Measurements from ENCODE around the gene HSPG2.

HSPG2 gene

DNA sequence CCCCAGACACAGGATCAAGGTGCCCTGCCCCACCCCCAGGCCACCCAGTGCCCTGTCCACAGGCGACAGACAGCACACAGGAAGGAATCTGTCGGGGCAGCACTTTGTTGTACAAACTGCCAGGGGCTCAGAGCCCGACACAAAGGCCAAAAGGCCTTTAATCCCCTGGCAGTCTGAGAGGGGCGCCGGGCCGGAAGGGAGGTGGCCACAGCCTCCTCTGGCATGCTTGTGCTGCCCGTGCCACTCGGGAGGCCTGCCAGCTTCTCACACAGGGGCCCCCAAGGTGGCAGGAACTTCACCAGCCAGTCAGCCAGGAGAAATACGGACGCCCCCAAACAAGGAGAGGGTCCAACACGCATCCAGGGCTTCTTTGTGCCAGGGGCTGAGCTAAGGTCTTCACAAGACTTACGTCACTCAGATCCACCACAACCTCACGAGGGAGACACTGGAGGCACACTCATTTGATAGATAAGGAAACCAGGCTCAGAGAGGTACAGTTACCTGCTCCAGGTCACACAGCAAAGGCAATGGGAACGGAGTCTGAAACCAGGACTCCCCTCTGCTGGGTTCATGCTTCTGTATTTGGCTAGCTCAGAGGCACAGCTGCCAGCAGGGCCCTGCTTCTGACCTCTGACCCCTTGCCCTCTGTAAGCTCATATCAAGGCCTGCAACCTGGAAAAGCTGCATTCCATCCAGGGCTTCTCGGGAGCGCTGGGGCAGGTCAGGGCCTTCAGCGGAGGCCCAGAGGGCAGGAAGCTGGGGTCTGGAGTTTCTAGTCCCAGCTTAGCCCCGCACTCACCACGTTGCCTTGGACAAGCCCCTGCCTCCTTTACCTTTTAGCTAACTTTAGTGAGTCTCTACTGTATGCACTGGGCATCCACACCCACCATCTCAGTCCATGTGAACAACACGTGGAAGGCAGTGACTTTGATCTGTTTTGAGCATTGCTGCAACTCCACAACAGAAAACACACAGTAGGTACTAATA, 34.8 kb downstream of the HSPG2 start:
- DNase-seq (ENCODE audit: low read depth, low spot score) = no peak
- H3K27ac ChIP-seq = no peak overlapping the region

DNA sequence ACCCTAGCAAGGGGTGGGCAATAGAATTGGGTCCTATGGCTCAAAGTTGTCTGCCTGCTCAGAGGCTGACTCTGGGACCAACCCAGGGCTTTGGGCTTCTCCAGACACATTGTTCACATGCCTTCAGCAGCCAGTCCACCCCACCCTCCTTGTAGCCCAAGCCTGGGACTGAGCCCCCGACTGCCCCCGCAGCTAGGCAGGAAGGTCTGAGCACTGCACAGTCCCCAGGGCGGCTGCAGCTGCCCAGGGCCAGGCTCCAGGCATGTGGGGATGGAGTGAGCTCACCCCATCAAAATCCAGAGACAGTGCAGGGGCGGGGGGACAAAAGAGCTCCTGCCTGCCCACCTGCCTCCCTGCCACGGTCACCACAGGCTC, 35.6 kb downstream of the HSPG2 start:
- no peak for DNase-seq (ENCODE audit: low read depth, low spot score)
- no peak overlapping the region for H3K27ac ChIP-seq

DNA sequence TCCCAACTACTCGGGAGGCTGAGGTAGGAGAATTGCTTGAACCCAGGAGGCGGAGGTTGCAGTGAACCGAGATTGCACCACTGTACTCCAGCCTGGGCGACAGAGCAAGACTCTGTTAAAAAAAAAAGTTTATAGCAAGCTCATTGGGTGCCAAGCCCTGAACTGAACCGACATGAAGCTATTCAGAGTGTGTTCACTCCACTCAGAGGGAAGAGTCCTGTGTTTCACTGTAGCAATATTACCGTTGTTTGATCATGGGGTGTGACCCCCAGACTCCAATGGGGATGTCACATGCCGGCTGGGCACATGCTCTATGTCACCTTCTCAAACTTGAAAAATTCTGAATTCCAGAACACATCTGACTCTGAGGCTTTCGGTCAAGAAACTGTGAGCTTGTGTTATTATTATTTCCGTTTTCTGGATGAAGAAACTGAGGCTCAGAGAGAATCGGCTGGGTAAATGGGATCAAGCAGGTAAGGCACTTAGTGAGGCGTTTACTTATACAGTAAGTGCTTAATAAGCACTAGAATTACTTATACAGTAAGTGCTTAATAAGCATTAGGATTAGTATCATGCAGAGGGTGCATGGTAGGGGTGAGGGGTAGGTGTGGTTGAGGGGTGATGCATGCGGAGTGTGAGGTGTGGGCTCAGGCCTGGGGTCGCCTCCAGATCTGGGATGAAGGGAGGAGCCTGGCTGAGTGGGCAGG, 36.2 kb downstream of the HSPG2 start:
- H3K27ac ChIP-seq = no peak overlapping the region

DNA sequence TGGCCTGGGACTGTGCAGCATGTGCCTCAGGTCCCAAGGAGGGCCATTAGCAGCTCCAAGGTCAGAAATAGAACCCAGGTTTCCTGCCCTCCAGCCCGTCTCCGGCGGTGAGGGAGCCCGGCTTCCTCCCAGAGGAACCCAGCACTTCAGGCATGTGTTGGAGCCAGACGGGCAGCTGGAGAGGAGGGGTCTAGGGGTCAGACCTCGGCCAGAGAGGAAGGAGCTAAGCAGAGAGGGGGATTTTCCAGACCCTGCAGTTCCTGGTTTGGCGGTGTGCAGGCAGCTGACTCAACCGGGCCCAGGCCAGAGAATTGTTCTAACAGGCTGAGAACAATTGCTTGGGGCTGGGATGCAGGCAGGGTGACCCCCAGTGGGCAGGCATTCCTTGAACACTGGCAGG, 37.1 kb downstream of the HSPG2 start:
- no peak for DNase-seq (ENCODE audit: low read depth, low spot score)
- no peak overlapping the region for H3K27ac ChIP-seq

More for the DNA sequence above, 36.2 kb downstream of the HSPG2 start:
- DNase-seq (ENCODE audit: low read depth, low spot score) = no peak

DNA sequence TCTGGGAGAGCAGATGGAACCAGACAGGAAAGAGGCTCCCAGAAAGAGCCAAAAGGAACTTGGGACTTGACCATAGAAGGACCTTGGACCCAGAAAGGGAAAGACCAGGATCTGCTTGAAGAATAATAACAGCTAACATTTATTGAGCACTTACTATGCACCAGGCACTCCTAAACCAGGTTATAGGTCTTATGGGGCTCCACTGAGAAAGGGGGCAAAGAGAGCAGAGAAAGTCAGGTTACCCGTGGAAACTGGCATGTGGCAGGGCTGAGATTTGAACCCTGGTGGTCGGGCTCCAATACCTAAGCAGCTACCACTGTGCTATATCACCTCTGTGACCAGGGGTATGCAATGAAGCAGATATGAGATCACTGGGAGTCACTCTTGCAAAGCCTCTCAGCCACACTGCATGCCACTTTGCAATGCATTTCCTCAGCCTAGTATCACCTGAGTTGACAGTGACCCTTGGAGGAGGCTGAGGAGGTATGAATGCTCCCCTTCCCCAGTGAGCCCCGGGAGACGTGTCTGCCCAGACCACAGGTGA, 37.8 kb downstream of the HSPG2 start:
- no peak overlapping the region for H3K27ac ChIP-seq
- DNase-seq (ENCODE audit: low read depth, low spot score) = no peak

DNA sequence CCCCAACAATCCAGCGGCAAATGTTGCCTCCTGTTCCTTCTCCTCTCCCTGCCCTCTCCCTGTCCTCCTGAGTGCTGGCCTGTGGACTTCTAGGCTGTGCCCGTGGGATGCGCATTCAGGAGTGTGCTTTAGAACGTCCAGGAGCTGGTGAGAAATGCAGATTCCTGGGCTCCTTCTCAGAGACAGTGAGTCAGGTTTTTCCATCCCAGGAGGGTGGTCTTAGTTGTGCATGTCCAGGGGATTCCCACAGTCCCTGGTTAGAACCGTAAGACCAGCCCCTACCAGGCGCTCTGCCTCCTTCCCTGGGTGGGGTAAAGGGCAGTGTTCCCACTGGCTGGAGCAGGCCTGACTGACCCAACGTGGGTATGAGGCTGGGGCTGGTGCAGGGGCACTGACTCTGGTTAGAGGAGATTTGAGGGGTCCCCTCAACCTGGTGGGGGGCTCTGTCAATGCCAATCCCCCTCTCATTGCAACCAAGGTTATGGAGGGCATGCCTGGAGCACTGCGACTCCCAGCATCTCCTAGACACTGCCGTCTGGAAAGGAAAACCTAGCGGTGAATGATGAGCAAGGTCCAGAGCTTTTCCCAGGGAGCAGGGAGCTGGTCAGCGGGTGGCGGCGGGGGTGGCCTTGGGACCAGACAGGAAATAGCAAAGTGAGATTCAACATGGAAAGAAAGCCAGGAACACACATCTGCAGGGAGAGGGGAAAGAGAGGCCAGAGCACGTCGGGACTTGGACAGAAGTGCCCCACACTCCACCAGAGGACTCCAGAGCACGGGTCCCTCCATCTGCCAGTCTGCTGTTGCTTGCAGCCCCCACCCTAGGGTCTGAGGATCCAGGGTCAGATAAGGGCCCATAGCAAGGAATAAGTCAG, 38.5 kb downstream of the HSPG2 start:
- no peak overlapping the region for H3K27ac ChIP-seq
- no peak for DNase-seq (ENCODE audit: low read depth, low spot score)

DNA sequence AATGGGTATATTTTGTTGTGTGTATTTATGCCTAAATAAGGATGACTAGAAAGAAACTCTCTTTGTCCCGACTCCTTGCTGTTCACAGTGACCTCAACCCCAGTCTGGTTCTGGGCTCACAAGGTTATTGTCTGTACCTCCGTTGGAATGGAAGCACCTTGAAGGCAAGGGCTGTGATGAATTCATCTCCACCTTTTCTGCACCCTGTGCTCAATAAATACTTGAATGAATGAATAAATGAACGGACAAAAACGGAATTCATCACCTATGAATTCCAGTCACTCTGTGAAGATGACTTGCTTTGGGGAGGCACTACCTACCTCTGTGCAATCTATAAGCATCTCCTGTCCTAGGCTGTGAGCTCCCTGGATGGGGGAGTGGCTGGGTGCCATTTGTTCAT, 39.3 kb downstream of the HSPG2 start:
- no peak overlapping the region for H3K27ac ChIP-seq
- no peak for DNase-seq (ENCODE audit: low read depth, low spot score)

DNA sequence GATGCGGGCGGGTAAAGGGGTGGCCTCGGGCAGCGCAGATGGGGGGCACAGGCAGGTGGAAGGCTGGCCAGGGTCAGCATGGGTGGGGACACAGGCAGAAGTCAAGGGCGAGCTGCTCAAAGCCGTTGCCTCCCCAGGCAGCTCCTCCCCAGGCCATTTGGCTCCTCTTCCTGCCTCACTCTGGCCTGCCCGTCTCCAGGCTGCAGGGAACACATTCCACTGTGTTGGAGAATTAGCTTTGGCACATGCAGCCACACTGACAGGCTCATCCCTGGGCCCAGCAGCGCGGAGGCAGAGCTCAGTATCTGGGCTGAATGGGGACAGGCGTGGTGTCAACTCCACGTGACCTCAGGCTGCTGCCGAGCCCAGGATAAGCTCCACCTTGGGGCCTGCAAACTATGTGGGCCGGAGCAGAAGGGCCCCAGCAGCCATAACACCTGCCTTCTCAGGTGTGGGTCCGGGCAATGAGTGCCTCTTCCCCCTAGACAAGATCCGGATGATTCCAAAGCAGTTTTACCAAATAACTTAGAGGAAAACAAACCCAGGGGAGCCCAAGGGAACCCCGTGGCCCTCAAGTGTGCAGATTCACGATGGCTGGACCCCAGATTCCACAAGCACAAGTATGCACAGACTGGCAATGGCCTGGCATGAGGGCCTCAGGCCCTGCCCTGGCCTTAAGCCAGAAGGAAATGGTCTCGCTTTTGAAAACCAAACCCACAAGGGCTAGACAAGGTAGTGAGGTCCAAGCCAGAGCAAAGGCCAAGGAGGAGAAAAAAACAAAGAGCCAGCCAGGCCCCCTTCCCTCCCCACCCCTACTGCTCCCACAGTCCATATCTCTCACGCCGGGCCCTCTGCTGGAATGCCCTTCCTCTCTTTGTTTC, 40.2 kb downstream of the HSPG2 start:
- no peak overlapping the region for H3K27ac ChIP-seq
- DNase-seq (ENCODE audit: low read depth, low spot score) = no peak

DNA sequence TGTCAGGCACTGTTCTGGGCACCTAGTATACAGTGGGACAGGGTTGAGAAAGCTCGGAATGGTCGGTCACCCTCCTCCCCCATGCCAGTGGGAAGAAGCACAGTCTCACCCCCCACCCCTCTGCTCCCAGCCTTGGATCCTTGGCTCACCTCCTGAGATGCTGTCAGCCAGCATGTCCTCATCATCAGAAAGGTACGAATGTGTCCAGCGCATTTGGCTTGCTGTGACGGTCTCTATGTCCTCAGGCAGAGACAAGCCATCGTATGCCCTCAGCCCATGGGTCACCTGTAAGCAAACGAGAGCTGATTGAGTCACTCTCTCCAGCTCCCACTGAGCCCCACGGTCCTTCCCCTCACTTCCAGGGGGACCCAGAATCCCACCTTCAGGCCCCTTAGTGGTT, 41.1 kb downstream of the HSPG2 start:
- H3K27ac ChIP-seq = no peak overlapping the region
- no peak for DNase-seq (ENCODE audit: low read depth, low spot score)

DNA sequence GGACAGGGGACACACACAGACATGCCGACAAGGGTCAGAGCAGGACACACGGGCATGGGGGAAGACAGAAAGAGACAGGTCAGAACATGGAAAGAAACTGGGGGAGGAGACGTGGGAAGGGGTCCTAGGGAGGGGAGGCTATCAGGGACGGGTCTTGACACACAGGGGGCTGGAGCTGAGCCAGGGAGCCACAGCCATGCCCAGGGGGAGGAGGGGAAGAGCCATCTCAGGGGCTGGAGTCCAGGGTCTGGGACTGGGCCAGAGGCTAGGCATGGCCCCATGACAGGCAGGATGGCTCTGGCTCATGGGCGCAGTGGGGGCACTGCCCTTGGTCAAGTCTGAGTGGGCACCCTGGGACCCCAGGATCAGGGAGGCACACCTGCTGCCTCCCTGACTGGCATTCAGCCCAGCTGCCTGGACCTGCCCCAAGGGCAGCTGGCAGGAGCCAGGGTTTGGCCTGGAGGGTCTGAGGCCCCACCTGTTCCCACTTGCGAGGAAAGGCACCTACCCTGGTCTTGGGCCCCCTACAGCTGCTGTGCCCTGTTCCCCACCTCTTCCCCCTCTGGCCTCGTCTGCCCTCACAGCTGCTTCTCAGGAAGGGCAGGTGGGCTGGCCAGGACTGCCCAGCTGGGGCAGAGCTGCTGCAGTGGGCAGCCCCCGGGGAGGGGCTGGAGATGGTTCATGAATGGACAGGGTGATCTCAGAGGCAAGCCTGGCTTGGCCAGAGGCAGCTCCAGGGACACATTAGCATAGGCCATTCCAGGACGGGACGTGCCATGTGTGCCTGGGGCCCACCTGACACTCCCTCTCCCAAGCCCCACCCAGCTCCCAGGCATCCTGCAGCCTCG, 42.9 kb downstream of the HSPG2 start:
- DNase-seq (ENCODE audit: low read depth, low spot score) = no peak
- H3K27ac ChIP-seq = no peak overlapping the region

DNA sequence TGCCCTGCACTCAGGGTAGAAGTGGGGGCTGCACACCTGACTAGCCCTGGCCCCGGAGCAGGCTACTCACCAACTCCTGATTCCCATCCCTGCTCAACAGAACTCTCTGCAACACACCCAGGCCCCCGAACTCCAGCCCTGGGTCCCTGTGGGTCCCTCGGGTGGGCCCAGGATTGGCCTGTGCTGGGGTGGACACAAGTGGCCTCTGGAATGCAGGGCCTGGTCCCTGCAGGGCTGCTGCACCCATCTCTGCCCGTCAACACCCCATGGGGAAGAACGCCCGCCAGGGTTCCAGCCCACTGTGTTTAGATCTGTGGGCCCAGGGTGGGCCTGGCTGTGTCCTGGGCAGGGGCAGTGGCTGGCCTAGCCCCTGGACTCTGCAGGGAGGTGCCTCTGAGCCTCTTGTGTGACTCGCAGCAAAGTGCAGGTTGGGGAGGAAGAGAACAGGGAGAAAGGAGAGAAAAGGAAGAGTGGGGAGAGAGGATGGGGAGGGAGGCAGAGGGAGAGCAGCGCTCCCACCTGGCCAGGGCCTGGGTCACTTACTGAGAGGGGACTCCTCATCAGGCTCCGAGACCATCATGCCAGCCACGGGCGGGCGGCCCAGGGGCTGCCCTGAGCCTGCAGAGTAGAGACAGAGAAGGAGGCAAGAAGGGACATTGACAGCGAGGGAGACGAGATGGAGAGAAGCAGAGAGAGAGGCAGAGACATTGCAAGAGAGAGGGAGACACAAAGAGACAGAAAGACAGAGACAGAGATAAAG, 43.9 kb downstream of the HSPG2 start:
- DNase-seq (ENCODE audit: low read depth, low spot score) = no peak
- H3K27ac ChIP-seq = no peak overlapping the region

DNA sequence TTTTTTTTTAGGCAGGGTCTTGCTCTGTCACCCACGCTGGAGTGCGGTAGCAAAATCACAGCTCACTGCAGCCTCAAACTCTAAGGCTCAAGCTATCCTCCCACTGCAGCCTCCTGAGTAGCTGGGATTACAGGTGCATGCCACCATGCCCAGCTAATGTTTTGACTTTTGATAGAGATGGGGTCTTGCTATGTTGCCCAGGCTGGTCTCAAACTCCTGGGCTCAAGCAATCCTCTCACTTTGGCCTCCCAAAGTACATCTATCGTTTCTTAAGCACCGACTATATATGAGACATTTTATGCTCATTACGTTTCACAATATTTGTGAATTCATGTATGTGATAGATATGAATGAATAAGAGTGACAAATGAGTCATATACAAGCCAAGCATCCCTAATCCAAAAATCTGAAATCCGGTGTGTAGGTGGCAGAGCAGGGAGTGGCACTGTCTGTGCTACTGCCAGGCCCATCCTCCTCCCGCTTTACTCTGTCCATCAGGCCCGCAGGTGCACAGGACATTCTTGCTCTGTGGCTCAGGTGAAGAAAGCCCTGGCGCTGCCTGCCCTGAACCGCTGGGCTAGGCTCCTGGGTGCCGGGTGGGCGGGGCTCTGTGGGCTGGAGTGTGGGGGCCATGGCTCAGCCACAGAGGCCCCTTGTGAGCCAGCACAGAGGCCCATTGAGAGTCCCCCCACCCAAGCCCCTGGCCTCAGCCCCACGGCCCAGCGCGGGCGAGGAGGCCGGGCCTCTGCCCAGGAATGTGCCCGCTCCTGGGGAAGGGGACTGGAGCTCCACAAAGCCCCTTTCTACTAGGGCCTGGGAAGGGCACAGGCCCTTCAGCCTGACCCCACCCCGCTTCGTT, 45.3 kb downstream of the HSPG2 start:
- DNase-seq (ENCODE audit: low read depth, low spot score) = no peak
- no peak overlapping the region for H3K27ac ChIP-seq

DNA sequence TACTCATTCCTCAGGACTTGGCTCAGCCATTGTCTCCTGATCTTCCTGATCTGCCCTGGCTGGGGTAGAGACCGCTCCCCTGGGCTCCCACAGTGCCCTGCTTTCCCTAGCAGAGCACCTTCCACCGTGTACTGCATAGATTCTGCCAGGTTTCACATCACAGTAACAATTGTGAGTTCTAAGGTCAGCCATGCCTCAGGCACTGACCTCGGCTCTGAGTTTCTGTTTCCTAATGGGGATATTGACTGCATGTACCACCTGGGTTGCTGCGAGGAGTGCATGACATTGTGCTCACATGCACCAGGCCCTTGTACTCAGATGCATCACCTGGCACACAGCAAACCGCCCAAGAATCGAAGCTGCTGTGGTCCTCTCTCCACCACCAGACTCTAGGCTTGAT, 46.0 kb downstream of the HSPG2 start:
- no peak for DNase-seq (ENCODE audit: low read depth, low spot score)
- H3K27ac ChIP-seq = no peak overlapping the region

DNA sequence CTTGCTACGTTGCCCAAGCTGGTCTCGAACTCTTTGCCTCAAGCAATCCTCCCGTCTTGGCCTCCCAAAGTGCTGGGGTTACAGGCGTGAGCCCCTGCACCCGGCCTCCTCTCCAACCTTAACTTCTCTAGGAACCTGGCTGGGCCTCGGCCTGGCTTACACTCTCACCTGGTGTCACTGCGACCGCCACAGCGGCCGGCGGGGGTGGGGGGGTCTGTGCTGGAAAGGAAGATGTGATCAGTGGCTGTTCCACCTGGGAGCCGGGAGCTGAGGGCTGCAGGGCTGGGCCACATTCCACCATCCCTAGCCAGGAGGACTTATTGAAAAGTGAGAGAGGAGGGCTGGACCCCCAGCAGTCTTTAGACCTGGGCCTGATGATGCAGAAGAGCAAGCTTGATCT, 48.6 kb downstream of the HSPG2 start:
- no peak for DNase-seq (ENCODE audit: low read depth, low spot score)
- no peak overlapping the region for H3K27ac ChIP-seq

DNA sequence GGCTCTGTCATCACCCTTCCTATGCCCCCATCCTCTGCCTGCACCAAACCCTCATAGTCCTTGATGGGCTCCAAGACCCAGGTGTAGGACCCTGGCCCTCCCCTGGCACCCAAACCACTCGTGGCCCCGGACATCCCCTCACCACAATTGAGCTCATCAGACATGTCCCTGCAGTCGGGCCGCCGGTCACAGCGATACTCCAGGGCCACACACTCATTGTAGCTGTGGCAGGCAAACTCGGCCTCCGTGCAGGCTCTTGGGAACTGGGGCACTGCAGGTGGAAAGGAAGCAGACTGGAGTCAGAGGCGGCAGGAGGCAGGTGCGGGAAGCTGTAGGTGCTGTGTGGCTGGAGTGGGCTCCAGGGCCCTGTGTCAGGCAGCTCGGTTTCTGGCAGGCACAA, 49.3 kb downstream of the HSPG2 start:
- no peak for DNase-seq (ENCODE audit: low read depth, low spot score)
- H3K27ac ChIP-seq = no peak overlapping the region

DNA sequence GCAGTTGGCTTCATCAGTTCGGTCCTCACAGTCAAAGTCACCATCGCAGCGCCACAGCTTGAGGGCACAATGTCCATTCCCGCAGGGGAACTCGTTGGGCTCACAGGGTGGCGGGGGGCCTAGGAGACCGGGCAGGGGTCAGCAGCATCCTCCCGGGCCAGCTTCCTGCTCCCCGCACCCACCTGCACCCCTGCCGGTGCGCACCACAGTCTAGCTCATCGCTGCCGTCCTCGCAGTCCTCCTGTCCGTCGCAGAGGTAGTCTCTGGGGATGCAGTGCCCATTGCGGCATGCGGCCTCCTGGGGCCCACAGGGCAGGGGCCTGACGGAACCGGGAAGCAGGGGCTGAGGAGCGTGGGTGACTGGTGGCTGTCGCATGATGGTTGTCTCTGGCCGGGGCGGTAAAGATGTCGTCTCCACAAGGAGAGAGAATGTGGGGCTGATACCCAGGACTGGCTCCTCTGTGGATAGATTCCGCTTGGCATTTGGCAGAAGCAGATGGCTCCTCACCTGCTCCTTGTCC, 49.8 kb downstream of the HSPG2 start:
- DNase-seq (ENCODE audit: low read depth, low spot score) = no peak

More for the DNA sequence above, 49.8 kb downstream of the HSPG2 start:
- no peak overlapping the region for H3K27ac ChIP-seq

Data from epithelial cell of prostate (primary cell).